ENCODE results near the gene HGS.

The HGS gene

GRCh38 chr17:81705518-81706231 is 21.9 kb downstream of the HGS start:
- no peak for DNase-seq

- no peak for DNase-seq
Measured at GRCh38 chr17:81706232-81706611, 22.4 kb downstream of the HGS start.

- no peak for DNase-seq
Measured at GRCh38 chr17:81706757-81707624, 23.2 kb downstream of the HGS start.

- DNase-seq, result no peak
Measured at GRCh38 chr17:81707725-81708646, 24.2 kb downstream of the HGS start.

- DNase-seq, result no peak
Measured at GRCh38 chr17:81708739-81709185, 25.0 kb downstream of the HGS start.

- peak in 1 of 51 donors; percentile 18 for DNase-seq
Measured at GRCh38 chr17:81710514-81711308, 26.9 kb downstream of the HGS start.

- DNase-seq, result peak in 44 of 51 donors; percentile 26 to 86 (median 62)
Measured at GRCh38 chr17:81711814-81712467, 28.1 kb downstream of the HGS start, which contains the start of gene SLC25A10. TSS of gene SLC25A10 (plus strand) at chr17:81712284. CDS start at chr17:81712427, 143 bp downstream.

- DNase-seq, result peak in 6 of 51 donors; percentile 16 to 52 (median 29)
Measured at GRCh38 chr17:81712468-81713003, 28.7 kb downstream of the HGS start.

GRCh38 chr17:81713004-81713555 is 29.3 kb downstream of the HGS start:
- DNase-seq, result peak in 4 of 51 donors; percentile 16 to 52 (median 22)

- no peak for DNase-seq
Measured at GRCh38 chr17:81713556-81714411, 30.0 kb downstream of the HGS start.

GRCh38 chr17:81714412-81715106 is 30.7 kb downstream of the HGS start:
- no peak for DNase-seq

- DNase-seq, result no peak
Measured at GRCh38 chr17:81715107-81715871, 31.5 kb downstream of the HGS start.

- no peak for DNase-seq
Measured at GRCh38 chr17:81715872-81716673, 32.3 kb downstream of the HGS start.

- no peak for DNase-seq
Measured at GRCh38 chr17:81716674-81716996, 32.8 kb downstream of the HGS start.

- no peak for DNase-seq
Measured at GRCh38 chr17:81717049-81717765, 33.4 kb downstream of the HGS start.

- DNase-seq, result no peak
Measured at GRCh38 chr17:81717766-81718089, 33.9 kb downstream of the HGS start.
